ENCODE measurements around the gene PCSK2.

DNA sequence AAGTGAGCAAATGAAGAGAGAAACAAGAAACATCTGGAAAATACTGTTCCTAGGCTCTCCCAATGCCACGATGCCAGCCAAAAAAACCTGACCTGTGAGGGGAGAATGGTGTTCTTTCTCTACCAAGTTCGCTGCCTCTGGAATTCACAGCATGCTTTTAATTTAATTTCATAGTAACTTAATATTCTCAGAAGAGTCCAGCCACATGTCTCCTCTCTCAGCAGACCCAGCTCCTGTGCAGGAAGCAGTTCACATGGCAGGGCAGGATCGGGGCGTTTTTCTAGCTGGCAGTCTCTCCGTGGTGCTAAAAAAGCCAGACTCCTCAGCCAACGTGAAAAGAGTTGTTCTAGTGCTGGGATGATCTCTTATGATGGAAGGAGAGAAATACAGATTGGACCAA, 246.8 kb downstream of the PCSK2 start:
- TF ChIP-seq, protein P1, sequence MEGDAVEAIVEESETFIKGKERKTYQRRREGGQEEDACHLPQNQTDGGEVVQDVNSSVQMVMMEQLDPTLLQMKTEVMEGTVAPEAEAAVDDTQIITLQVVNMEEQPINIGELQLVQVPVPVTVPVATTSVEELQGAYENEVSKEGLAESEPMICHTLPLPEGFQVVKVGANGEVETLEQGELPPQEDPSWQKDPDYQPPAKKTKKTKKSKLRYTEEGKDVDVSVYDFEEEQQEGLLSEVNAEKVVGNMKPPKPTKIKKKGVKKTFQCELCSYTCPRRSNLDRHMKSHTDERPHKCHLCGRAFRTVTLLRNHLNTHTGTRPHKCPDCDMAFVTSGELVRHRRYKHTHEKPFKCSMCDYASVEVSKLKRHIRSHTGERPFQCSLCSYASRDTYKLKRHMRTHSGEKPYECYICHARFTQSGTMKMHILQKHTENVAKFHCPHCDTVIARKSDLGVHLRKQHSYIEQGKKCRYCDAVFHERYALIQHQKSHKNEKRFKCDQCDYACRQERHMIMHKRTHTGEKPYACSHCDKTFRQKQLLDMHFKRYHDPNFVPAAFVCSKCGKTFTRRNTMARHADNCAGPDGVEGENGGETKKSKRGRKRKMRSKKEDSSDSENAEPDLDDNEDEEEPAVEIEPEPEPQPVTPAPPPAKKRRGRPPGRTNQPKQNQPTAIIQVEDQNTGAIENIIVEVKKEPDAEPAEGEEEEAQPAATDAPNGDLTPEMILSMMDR (IDR thresholded peaks at IDR 0.05): no peak
- TF ChIP-seq POLR2A (IDR thresholded peaks at IDR 0.05; ENCODE audit: low read depth): no peak
- no peak for TF ChIP-seq POLR2AphosphoS5 (IDR thresholded peaks at IDR 0.05)
- TF ChIP-seq EP300 (IDR thresholded peaks at IDR 0.05): no peak

Data from esophagus muscularis mucosa (tissue), 4 donors.